Measurements from ENCODE around the gene STOM. TPM values are rescaled to one million over a fixed set of nuclear protein-coding genes. Genes with fewer than 3 reads are reported as not detected.
A peak's percentile ranks its signal among the peaks of the same experiment; 100 is the strongest.

STOM gene
- total RNA-seq, 3 donors from 2014 or later, result 79.7 to 335 (median 199) TPM

DNA sequence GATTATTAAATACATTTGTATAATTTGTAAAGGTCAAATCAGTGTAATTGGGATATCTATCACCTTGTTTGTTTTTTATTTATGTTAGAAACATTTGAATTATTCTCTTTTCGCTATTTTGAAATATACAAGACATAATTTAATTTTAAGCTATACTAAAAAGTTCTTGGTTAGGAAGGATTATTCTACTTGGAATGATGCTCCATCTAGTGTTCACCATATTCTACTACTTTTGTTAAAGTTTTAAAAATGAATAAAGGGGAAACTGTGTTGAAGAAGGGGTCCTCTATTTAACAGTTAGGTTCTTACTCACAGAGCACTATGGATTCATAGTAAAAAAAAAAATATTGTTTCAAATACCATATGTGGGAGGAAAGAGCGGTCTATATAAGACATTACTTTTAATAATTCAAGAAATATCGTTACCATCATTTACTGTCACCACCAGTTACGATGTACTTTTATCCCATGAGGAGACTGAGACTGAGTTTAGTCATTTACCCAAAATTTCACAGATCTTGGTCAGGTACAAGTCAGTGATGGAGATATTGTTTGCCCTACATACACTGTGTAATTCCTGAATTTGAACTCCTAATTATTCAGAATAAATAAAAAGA, 6.3 kb upstream of the STOM start:
- TF ChIP-seq, protein P1, sequence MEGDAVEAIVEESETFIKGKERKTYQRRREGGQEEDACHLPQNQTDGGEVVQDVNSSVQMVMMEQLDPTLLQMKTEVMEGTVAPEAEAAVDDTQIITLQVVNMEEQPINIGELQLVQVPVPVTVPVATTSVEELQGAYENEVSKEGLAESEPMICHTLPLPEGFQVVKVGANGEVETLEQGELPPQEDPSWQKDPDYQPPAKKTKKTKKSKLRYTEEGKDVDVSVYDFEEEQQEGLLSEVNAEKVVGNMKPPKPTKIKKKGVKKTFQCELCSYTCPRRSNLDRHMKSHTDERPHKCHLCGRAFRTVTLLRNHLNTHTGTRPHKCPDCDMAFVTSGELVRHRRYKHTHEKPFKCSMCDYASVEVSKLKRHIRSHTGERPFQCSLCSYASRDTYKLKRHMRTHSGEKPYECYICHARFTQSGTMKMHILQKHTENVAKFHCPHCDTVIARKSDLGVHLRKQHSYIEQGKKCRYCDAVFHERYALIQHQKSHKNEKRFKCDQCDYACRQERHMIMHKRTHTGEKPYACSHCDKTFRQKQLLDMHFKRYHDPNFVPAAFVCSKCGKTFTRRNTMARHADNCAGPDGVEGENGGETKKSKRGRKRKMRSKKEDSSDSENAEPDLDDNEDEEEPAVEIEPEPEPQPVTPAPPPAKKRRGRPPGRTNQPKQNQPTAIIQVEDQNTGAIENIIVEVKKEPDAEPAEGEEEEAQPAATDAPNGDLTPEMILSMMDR (IDR thresholded peaks at IDR 0.05), result no peak
- Histone ChIP-seq H3K9me3 (peaks cover 3% of the 10 kb centered on the region), H3K4me3 (no peak overlapping the region), H3K4me1 (ENCODE audit: low read depth) (peaks cover 10% of the 10 kb centered on the region), H3K36me3 (ENCODE audit: low read depth) (no peaks in the 10 kb centered on the region)
- intact Hi-C loops (cut with DNase I, micrococcal nuclease), result loop anchor here in 1 of 2 donors (10.0 kb wide), 1 partner anchor 52 kb away; no protein-coding TSS in a partner anchor
- ATAC-seq (no peak), DNase-seq (no peak)

DNA sequence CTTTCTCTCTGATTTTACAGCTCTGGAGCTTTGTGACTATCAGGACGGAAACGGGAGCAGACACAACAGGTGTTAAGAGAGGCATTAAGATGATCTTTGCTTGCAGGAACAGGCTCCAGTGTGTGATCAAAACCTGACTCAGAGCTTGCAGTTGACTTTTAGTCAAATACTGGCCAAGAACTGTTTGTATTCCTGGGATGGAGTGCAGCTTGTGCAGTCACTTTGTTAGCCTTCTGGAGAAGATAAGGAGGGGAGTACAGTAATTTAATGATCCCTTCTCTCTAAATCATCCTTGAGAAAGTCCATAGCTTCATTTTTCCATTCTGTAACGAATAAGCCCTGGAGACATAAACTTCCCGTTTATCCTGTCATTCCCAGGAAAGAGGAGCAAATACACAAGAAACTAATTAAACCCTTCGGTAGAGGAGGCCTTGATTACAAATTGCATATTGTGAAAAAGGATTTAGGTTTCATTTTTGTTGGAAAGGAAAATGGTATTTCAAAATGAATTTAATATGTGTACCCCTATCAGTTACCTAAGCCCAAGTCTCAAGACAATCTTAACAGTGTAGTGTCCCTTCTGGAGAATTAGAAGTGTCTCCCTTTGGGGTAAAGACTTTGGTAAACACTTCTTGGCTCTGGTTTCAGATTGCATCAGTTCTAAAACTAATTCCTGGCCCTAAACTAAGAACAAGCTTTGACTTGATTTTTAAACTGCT, 3.1 kb upstream of the STOM start:
- DNase-seq, result no peak
- no peaks in the 10 kb centered on the region for H3K36me3 ChIP-seq (ENCODE audit: low read depth)
- peaks cover 2% of the 10 kb centered on the region for H3K9me3 ChIP-seq
- intact Hi-C loops (cut with DNase I, micrococcal nuclease), result loop anchor here in 1 of 2 donors (10.0 kb wide), 1 partner anchor 48 kb away; no protein-coding TSS in a partner anchor
- TF ChIP-seq, protein P1 (IDR thresholded peaks at IDR 0.05), result no peak
- ATAC-seq, result peak; percentile 64
- peaks cover 12% of the 10 kb centered on the region for H3K4me1 ChIP-seq (ENCODE audit: low read depth)
- H3K4me3 ChIP-seq, result no peak overlapping the region

DNA sequence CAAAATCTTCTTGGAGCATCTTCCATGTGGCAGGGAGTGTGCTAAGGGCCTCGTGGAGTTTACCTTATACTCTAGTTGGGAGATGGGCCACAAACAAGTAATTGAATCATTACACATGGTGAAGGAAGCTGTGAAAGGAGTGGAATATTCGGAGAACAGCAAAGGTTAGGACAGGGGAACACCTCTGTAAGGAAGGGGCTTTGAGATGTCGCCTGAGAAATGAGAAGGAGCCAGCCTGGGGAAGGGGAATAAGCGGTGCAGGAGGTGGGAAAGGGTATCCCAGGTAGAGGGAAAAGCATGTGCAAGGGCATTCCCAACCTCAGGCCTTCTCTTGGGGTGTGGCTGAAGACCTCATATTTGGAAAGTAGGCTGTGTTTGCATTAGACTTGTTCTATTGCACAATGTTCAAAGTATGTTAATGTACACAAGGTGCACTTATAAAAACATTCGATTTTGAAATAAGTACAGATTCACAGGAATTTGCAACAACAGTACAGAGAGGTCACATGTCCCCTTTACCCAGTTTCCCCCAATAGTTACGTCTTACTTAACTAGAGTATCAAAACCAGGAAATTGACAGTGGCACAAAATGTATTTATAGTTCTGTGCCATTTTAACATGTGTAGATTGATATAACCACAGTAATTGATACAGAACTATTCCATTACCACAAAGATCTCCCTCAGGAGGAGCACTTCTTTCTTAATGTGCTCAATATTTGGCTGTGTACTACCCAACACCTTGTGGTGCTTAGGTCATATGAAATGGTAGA, 2.4 kb upstream of the STOM start:
- ATAC-seq, result peak; percentile 45
- Histone ChIP-seq H3K9me3 (no peaks in the 10 kb centered on the region), H3K4me3 (no peak overlapping the region), H3K4me1 (ENCODE audit: low read depth) (peaks cover 17% of the 10 kb centered on the region), H3K36me3 (ENCODE audit: low read depth) (no peaks in the 10 kb centered on the region)
- intact Hi-C loops (cut with DNase I, micrococcal nuclease), result loop anchor here in 1 of 2 donors (10.0 kb wide), 1 partner anchor 48 kb away; no protein-coding TSS in a partner anchor
- TF ChIP-seq, protein P1 (IDR thresholded peaks at IDR 0.05), result no peak
- DNase-seq, result no peak

DNA sequence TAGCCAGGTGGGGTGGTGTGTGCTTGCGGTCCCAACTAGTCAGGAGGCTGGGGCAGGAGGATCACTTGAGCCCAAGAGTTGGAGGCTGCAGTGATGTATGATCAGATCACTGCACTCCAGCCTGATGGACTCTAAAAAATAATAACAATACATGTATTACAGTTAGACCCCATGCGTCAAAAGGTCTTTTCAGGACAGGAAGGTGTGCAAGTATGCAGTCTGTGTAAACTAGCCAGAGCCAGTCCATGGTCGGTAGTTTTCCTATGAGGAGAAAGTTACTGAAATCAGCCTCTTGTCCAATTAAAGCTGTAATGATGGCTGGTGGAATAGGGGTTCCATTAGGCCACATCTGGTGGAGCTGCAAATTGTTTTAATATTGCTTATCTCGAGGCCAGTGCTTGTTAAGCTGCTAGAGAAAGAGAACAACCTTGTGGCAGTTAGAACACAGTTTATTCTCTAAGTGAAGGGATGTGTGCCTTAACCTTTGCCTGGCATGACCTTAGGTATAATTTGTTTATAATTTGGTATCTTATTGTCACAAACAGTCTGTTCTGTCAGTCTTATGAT, 1.5 kb upstream of the STOM start:
- Histone ChIP-seq H3K9me3 (no peaks in the 10 kb centered on the region), H3K4me3 (no peak overlapping the region), H3K4me1 (ENCODE audit: low read depth) (peaks cover 17% of the 10 kb centered on the region), H3K36me3 (ENCODE audit: low read depth) (no peaks in the 10 kb centered on the region)
- DNase-seq (no peak), ATAC-seq (no peak)
- TF ChIP-seq, protein P1 (IDR thresholded peaks at IDR 0.05), result no peak
- intact Hi-C loops (cut with DNase I, micrococcal nuclease), result loop anchor here in 1 of 2 donors (10.0 kb wide), 1 partner anchor 47 kb away; no protein-coding TSS in a partner anchor

DNA sequence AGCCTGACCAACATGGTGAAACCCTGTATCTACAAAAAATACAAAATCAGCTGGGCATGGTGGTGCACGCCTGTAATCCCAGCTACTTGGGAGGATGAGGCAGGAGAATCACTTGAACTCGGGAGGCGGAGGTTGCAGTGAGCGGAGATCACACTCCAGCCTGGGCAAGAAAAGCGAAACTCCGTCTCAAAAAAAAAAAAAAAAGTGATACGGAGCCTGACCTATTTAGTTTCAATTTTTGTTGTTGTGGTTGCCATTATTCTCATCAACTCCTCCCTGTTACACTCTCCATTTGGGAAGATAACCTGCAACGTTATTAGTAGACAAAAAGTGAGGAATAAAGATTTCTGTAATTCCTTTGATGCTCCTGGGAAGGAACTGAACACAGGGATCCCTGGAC, 1.3 kb downstream of the STOM start:
- peaks cover 22% of the 10 kb centered on the region for H3K4me1 ChIP-seq (ENCODE audit: low read depth)
- TF ChIP-seq, protein P1 (IDR thresholded peaks at IDR 0.05), result no peak
- peak overlapping the region; percentile 2 for H3K4me3 ChIP-seq
- H3K9me3 ChIP-seq, result no peaks in the 10 kb centered on the region
- H3K36me3 ChIP-seq (ENCODE audit: low read depth), result no peaks in the 10 kb centered on the region
- intact Hi-C loops (cut with DNase I, micrococcal nuclease), result no loop called here
- ATAC-seq (no peak), DNase-seq (no peak)

All from mucosa of descending colon (tissue), 3 donors.